CD4-positive, alpha-beta memory T cell (primary cell): ENCODE measurements around the gene CARD11. TPM values are rescaled to one million over a fixed set of nuclear protein-coding genes. Genes with fewer than 3 reads are reported as not detected.

Experiments
- CTCF ChIA-PET: fragments of 350-600 bp; sonication (Branson Sonifier 250); formaldehyde crosslinking; loops from one replicate; lab custom pipeline; 2021; ENCODE audit warnings: inconsistent platforms; ENCODE audit not compliant: partially characterized antibody; lab: Charles Lee
- POLR2A ChIA-PET: fragments of 350-600 bp; sonication (Branson Sonifier 250); formaldehyde crosslinking; loops from one replicate; lab custom pipeline; 2021; ENCODE audit not compliant: partially characterized antibody; lab: Charles Lee
- DNase-seq, 5 donors: peaks; one replicate each; pipeline versions ENCODE4 v3.0.0 to v3.0.0-alpha.2; 2020 to 2022; ENCODE audit warnings: mixed read lengths in 1 of 5
- H3K27ac ChIP-seq: one replicate; pipeline ENCODE4 v1.7.0; 2013; ENCODE audit warnings: low read depth, low read length
- H3K27me3 ChIP-seq: 2 replicates; pipeline ENCODE4 v1.7.0; 2013; ENCODE audit warnings: mild to moderate bottlenecking, low read length, moderate library complexity; ENCODE audit not compliant: insufficient read depth
- H3K36me3 ChIP-seq: 2 replicates; pipeline ENCODE4 v1.7.0; 2013; ENCODE audit warnings: mild to moderate bottlenecking, low read length, moderate library complexity; ENCODE audit not compliant: insufficient read depth
- H3K4me1 ChIP-seq: 2 replicates; pipeline ENCODE4 v1.7.0; 2013; ENCODE audit warnings: mild to moderate bottlenecking, low read length, moderate library complexity; ENCODE audit not compliant: insufficient read depth
- H3K4me3 ChIP-seq, 2 donors: one replicate each; pipeline ENCODE4 v1.7.0; 2013; ENCODE audit warnings: low read length in 2 of 2, mild to moderate bottlenecking in 1 of 2
- H3K9me3 ChIP-seq, 2 donors: one replicate each; pipeline ENCODE4 v1.7.0; 2013; ENCODE audit warnings: low read length in 2 of 2, control low read depth in 1 of 2; ENCODE audit not compliant: control insufficient read depth in 1 of 2
- H3K27ac Mint-ChIP-seq, 7 donors: one replicate each; pipeline ENCODE4 v1.8.0; 2020 to 2021; ENCODE audit warnings: mixed read lengths in 7 of 7, mild to moderate bottlenecking in 6 of 7, inconsistent platforms in 3 of 7, moderate library complexity in 3 of 7
- H3K27me3 Mint-ChIP-seq, 2 donors: one replicate each; pipeline ENCODE4 v1.8.0; 2020 to 2021; ENCODE audit warnings: mixed read lengths in 2 of 2
- H3K36me3 Mint-ChIP-seq, 2 donors: one replicate each; pipeline ENCODE4 v1.8.0; 2020 to 2021; ENCODE audit warnings: mixed read lengths in 2 of 2, inconsistent platforms in 1 of 2, mild to moderate bottlenecking in 1 of 2
- H3K4me1 Mint-ChIP-seq, 4 donors: one replicate each; pipeline ENCODE4 v1.8.0; 2020 to 2021; ENCODE audit warnings: mixed read lengths in 4 of 4, mild to moderate bottlenecking in 1 of 4
- H3K4me3 Mint-ChIP-seq, 8 donors: one replicate each; pipeline ENCODE4 v1.8.0; 2020 to 2021; ENCODE audit warnings: mixed read lengths in 8 of 8, mild to moderate bottlenecking in 7 of 8, moderate library complexity in 6 of 8, inconsistent platforms in 3 of 8
- H3K9me3 Mint-ChIP-seq, 8 donors: one replicate each; pipeline ENCODE4 v1.8.0; 2020 to 2021; ENCODE audit warnings: mixed read lengths in 8 of 8, mild to moderate bottlenecking in 5 of 8, inconsistent platforms in 3 of 8, moderate library complexity in 1 of 8
- intact Hi-C: fragments of 100-400 bp; cut with micrococcal nuclease; formaldehyde crosslinking; loops from one replicate; pipeline ENCODE4 v1.15.1; 2023
- polyA plus RNA-seq, 2 donors: library from polyadenylated mRNA; unstranded; fragments of 300-500 nt; fragmentation: Illumina TruSeq; gene quantifications; one replicate each; pipeline ENCODE4 v1.2.3, GENCODE V29; 2021
- total RNA-seq, 2 experiments: library from RNA; stranded (reverse); gene quantifications; one replicate each; pipeline ENCODE4 v1.2.3, GENCODE V29; 2021

The CARD11 gene
- total and polyA plus RNA-seq, 4 experiments from 2014 or later = 4.9 to 136 (median 85.3) TPM

DNA sequence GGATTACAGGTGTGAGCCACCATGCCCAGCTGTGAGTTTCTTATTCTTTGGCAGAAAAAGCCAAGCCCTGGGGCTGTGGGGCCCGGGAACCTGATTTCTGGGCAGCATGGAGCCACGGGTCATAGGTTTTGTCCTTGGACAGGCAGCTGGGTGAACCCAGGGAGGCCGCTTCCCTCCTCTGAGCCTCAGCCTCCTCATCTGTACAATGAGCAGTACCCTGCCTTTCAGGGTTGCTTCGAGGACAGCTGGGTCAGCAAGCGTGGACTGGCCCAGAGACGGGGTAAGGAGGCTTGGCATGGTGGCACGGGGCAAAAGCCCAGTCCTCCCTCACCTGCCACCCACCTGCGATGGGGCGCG, 115.4 kb downstream of the CARD11 start:
- Mint-ChIP-seq H3K27me3 (no peaks in the 10 kb centered on the region), H3K9me3 (no peaks in the 10 kb centered on the region), H3K4me3 (no peak overlapping the region), H3K27ac (no peak overlapping the region), H3K4me1 (no peaks in the 10 kb centered on the region), H3K36me3 (peaks cover 34 to 58% of the 10 kb centered on the region in 2 donors)
- no peak for DNase-seq
- Histone ChIP-seq H3K27me3 (no peaks in the 10 kb centered on the region), H3K4me3 (no peak overlapping the region), H3K27ac (no peak overlapping the region), H3K9me3 (no peaks in the 10 kb centered on the region), H3K36me3 (peaks cover 61% of the 10 kb centered on the region), H3K4me1 (no peaks in the 10 kb centered on the region)
- ChIA-PET CTCF (no interaction called here), POLR2A (no interaction called here)
- intact Hi-C loops = no loop called here

DNA sequence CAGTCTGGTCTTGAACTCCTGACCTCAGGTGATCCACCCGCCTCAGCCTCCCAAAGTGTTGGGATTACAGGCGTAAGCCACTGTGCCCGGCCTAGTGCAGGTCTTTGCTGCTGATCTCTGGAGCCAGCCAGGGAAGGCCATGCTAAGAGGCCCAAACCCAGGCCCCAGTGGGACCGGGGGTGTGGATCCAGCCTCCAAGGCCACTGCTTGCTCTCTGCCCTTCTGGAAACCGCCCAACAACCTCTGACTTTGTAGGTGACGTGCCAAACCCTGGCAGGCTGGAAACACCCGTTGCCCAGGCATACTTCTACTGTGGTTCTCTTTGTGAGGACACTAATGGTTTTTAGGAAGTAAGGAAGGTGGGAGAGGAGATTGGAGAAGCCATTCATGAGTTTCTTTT, 116.1 kb downstream of the CARD11 start:
- H3K9me3 ChIP-seq = no peaks in the 10 kb centered on the region
- intact Hi-C loops = no loop called here
- H3K4me1 ChIP-seq = no peaks in the 10 kb centered on the region
- Mint-ChIP-seq H3K4me1 (no peaks in the 10 kb centered on the region), H3K36me3 (peaks cover 31 to 55% of the 10 kb centered on the region in 2 donors), H3K4me3 (no peak overlapping the region), H3K27ac (no peak overlapping the region), H3K27me3 (no peaks in the 10 kb centered on the region), H3K9me3 (no peaks in the 10 kb centered on the region)
- no peak overlapping the region for H3K4me3 ChIP-seq
- no peaks in the 10 kb centered on the region for H3K27me3 ChIP-seq
- CTCF ChIA-PET = interaction anchor here (1.1 kb wide), 1 partner anchor 227 kb away, joined by 3 read pairs; no protein-coding TSS in a partner anchor
- POLR2A ChIA-PET = no interaction called here
- peaks cover 61% of the 10 kb centered on the region for H3K36me3 ChIP-seq
- no peak for DNase-seq
- H3K27ac ChIP-seq = no peak overlapping the region

DNA sequence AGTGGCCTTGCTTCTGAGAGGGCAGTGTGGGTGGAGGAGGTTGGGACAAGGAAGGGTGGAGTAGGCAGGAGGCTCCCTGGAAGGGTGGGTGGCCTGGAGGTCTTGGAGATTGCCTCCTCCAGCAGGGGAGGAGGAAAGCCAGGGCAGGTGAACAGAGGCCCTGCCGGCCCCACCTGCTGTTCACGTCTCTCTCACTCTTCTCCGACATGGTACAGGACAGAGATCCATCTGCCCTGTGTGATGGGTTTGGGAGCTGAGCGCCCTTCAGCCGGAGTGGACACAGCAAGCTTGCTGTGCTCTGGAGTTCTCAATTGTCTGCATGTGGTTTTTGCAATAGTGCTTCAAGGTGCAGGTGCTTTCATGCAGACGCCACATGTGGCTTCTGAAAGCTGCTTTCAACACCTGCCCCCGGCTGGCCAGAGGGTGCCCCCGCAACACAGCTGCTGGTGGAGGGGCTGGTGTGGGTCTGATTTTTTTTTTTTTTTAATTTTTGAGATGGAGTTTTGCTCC, 116.7 kb downstream of the CARD11 start:
- Mint-ChIP-seq H3K27me3 (no peaks in the 10 kb centered on the region), H3K27ac (no peak overlapping the region), H3K4me1 (no peaks in the 10 kb centered on the region), H3K4me3 (no peak overlapping the region), H3K36me3 (peaks cover 28 to 55% of the 10 kb centered on the region in 2 donors), H3K9me3 (no peaks in the 10 kb centered on the region)
- Histone ChIP-seq H3K4me3 (no peak overlapping the region), H3K36me3 (peaks cover 61% of the 10 kb centered on the region), H3K9me3 (no peaks in the 10 kb centered on the region), H3K27ac (no peak overlapping the region), H3K4me1 (no peaks in the 10 kb centered on the region), H3K27me3 (no peaks in the 10 kb centered on the region)
- intact Hi-C loops = no loop called here
- no peak for DNase-seq
- ChIA-PET POLR2A (no interaction called here), CTCF (interaction anchor here (1.1 kb wide), 1 partner anchor 228 kb away, joined by 3 read pairs; no protein-coding TSS in a partner anchor)

DNA sequence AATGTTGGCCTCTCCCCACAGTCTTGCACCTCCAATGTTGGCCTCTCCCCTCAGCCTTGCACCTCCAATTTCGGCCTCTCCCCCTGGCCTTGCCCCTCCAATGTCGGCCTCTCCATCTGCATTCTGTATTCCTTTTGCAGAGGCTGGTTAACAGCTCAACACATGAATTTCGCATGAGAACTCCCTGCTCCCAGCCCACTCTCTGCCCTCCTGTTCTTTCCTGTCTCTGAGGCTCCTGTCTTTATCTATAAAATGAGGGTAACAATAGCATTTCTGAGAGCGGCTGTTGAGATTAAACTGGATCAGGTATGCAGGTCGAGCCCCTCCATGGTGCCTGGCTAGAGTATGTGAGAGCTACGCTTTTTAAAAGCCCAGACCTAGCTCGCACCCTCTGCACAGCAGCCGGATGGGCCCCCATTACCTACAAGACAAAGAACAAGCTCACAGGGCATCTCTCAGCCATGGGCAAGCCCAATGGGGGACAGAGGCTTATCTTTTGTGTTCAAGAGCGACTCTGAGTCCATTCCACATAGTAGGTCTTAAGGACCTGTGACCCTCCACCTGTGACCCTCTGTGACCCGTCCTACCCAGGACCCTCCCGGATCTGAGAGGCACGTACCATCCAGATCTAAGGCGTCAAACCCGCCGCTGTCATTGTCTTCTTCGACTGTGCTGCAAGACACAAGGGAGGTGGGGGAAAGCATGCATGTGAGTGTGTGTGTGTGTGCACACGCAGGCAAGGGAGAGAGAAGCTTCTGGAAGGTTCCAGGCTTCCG, 117.4 kb downstream of the CARD11 start:
- Mint-ChIP-seq H3K4me3 (peak overlapping the region in 1 of 8 donors; percentile 39), H3K4me1 (no peaks in the 10 kb centered on the region), H3K27me3 (no peaks in the 10 kb centered on the region), H3K27ac (peak overlapping the region in 5 of 7 donors; percentile 15 to 85 (median 57)), H3K36me3 (peaks cover 30 to 55% of the 10 kb centered on the region in 2 donors), H3K9me3 (no peaks in the 10 kb centered on the region)
- DNase-seq = no peak
- H3K4me1 ChIP-seq = no peaks in the 10 kb centered on the region
- H3K9me3 ChIP-seq = no peaks in the 10 kb centered on the region
- H3K36me3 ChIP-seq = peaks cover 65% of the 10 kb centered on the region
- CTCF ChIA-PET = interaction anchor here (1.1 kb wide), 1 partner anchor 229 kb away, joined by 3 read pairs; no protein-coding TSS in a partner anchor
- intact Hi-C loops = no loop called here
- no peaks in the 10 kb centered on the region for H3K27me3 ChIP-seq
- POLR2A ChIA-PET = no interaction called here
- no peak overlapping the region for H3K27ac ChIP-seq
- no peak overlapping the region for H3K4me3 ChIP-seq

DNA sequence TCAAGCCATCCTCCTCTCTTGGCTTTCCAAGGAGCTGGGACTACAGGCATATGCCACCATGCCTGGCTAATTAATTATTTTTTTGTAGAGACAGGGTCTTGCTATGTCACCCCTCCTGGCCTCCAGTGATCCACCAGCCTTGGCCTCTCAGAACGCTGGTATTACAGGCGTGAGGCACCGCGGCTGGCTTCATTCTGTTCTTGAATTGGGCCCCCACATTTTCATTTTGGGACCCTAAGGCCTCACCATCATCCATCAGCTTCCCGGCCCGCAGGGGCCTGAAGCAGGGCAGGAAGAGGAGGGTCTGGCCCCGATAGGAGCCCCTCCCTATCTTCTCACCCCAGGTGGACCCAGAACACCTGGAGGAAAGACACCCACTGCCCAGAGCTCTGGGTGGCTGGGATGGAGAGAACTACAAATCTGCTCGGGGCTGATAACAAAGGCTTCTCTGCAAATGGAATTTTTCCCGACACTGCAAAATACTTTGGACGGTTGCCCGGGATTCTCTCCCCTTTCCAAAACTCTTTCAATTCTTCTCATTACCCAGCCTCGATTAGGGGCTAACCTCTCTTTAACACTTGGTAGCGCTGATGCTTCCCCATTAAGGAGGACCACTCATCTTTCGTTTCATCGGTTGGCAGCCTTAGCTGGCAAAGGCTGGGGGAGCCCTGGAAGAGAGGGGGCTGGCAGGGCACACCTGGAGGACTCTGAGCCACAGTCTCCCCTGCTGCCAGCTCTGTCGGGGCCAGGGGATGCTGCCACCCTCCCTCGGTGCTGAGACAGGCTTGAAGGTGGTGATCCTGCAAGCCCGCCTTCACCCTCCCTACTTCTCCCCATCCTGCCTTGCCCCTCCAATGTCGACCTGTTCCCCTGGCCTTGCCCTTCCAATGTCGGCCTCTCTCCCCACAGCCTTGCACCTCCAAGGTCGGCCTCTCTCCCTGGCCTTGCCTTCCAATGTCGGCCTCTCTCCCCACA, 118.5 kb downstream of the CARD11 start:
- Mint-ChIP-seq H3K4me3 (no peak overlapping the region), H3K27ac (peak overlapping the region in 1 of 7 donors; percentile 55), H3K9me3 (peaks cover 0 to 6% (median 0%) of the 10 kb centered on the region in 8 donors), H3K36me3 (peaks cover 36 to 59% of the 10 kb centered on the region in 2 donors), H3K27me3 (no peaks in the 10 kb centered on the region), H3K4me1 (no peaks in the 10 kb centered on the region)
- CTCF ChIA-PET = interaction anchor here (0.9 kb wide), 1 partner anchor 60 kb away, joined by 4 read pairs; no protein-coding TSS in a partner anchor
- H3K36me3 ChIP-seq = peaks cover 68% of the 10 kb centered on the region
- H3K4me3 ChIP-seq = no peak overlapping the region
- no peaks in the 10 kb centered on the region for H3K4me1 ChIP-seq
- no peaks in the 10 kb centered on the region for H3K9me3 ChIP-seq
- no peak for DNase-seq
- intact Hi-C loops = no loop called here
- H3K27ac ChIP-seq = no peak overlapping the region
- no peaks in the 10 kb centered on the region for H3K27me3 ChIP-seq
- POLR2A ChIA-PET = interaction anchor here (1.1 kb wide), 1 partner anchor 13 kb away, joined by 4 read pairs; no protein-coding TSS in a partner anchor

DNA sequence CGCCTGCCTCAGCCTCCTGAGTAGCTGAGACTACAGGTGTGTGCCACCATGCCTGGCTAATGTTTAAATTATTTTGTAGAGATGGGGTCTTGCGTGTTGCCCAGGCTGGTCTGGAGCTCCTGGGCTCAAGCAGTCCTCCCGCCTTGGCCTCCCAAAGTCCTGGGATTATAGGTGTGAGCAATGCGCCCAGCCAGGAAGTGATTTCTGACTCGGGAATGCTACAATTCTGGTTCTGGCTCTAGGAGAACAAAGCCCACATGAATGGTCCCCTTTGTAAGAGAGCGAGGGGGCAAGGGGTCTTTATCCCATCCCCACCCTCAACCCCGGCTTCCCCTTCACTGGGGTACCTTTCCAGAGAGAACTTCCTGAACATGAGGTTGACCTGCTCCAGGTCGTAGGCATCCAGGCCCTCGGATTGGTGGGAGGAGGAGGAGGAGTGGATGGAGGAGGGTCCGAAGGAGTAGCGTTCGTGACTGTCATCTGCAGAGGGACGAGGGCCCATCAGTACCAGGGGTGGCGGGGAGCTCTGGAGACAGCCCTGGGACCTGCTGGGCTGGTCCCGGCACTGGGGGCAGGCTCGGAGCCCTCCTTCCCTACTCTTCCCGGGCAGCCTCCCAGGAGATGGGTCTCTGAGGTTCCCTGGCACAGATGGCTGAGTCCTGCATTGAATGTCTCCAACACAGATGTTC, 119.6 kb downstream of the CARD11 start:
- no peaks in the 10 kb centered on the region for H3K27me3 Mint-ChIP-seq
- H3K4me1 ChIP-seq = no peaks in the 10 kb centered on the region
- no peaks in the 10 kb centered on the region for H3K4me1 Mint-ChIP-seq
- H3K9me3 Mint-ChIP-seq = peaks cover 0 to 7% (median 0%) of the 10 kb centered on the region in 8 donors
- no peak overlapping the region for H3K27ac ChIP-seq
- ChIA-PET POLR2A (interaction anchor here (1.1 kb wide), 1 partner anchor 12 kb away, joined by 4 read pairs; no protein-coding TSS in a partner anchor), CTCF (interaction anchor here (0.9 to 1.0 kb wide), 2 partner anchors 10 to 59 kb away, joined by 3 to 4 read pairs; no protein-coding TSS in a partner anchor)
- no peak for DNase-seq
- H3K27ac Mint-ChIP-seq = no peak overlapping the region
- peaks cover 45 to 67% of the 10 kb centered on the region in 2 donors for H3K36me3 Mint-ChIP-seq
- H3K4me3 ChIP-seq = no peak overlapping the region
- H3K36me3 ChIP-seq = peaks cover 69% of the 10 kb centered on the region
- intact Hi-C loops = no loop called here
- no peak overlapping the region for H3K4me3 Mint-ChIP-seq
- no peaks in the 10 kb centered on the region for H3K9me3 ChIP-seq
- H3K27me3 ChIP-seq = no peaks in the 10 kb centered on the region
